HepG2 (cell line): ENCODE results near the gene ROS1. TPM values are rescaled to one million over a fixed set of nuclear protein-coding genes. Genes with fewer than 3 reads are reported as not detected.

Source experiments
- ATAC-seq: fragments of 200-7000 bp; cut with Tn5 transposase; 3 replicates; pipeline ENCODE4 v1.9.1; 2020; ENCODE audit warnings: mild to moderate bottlenecking, moderate library complexity
- BruUV-seq: library from RNA; stranded (reverse); fragments of 400-500 nt; replicated peaks from 2 replicates; lab custom pipeline; 2021; lab: Mats Ljungman, UMichigan
- CTCF ChIA-PET: fragments of 300-600 bp; formaldehyde crosslinking; extraction: SDS; loops from one replicate; lab custom pipeline; 2021; ENCODE audit warnings: low total read pairs, inconsistent platforms, low intra/inter-chr PET ratio; lab: Yijun Ruan, JAX
- POLR2A ChIA-PET: fragments of 350-600 bp; sonication (Branson Sonifier 250); formaldehyde crosslinking; loops from one replicate; lab custom pipeline; 2020; ENCODE audit warnings: antibody characterized with exemption, inconsistent platforms; lab: Yijun Ruan, JAX
- DNase-seq: peaks from one replicate; pipeline ENCODE4 v3.0.0-alpha.2; 2015; ENCODE audit warnings: low spot score
- FAIRE-seq: peaks from 3 replicates; lab custom pipeline; 2011; peaks lifted over from hg19 to GRCh38; lab: Jason Lieb, UNC
- H2AFZ ChIP-seq: one replicate; pipeline ENCODE4 v1.6.1; 2011; ENCODE audit warnings: low read length, inconsistent platforms
- H3K27ac ChIP-seq: fragments of 300-600 bp; 3 replicates; pipeline ENCODE4 v1.8.0; 2011; ENCODE audit warnings: mixed run types, mild to moderate bottlenecking, mixed read lengths, low read length, inconsistent platforms; ENCODE audit not compliant: insufficient read depth; ENCODE audit errors: extremely low read length
- H3K27me3 ChIP-seq, 2 experiments: fragments of 200-600 bp in 1 of 2; 2 replicates in 1 of 2; 3 replicates in 1 of 2; pipeline versions ENCODE4 v1.6.0 to v1.8.0; 2011; ENCODE audit warnings: low read length in 2 of 2, mild to moderate bottlenecking in 2 of 2, moderate library complexity in 2 of 2, inconsistent platforms in 1 of 2; ENCODE audit not compliant: insufficient read depth in 2 of 2, control insufficient read depth in 1 of 2
- H3K36me3 ChIP-seq, 2 experiments: fragments of 200-600 bp in 1 of 2; replicated peaks in 1 of 2; 2 replicates in 1 of 2; 3 replicates in 1 of 2; pipeline versions ENCODE4 v1.5.1 to v1.8.0; 2011; ENCODE audit warnings: low read length in 2 of 2, inconsistent platforms in 1 of 2; ENCODE audit not compliant: insufficient read depth in 2 of 2, control insufficient read depth in 1 of 2
- H3K4me1 ChIP-seq: 2 replicates; pipeline ENCODE4 v1.5.1; 2012; ENCODE audit warnings: low read length, inconsistent platforms; ENCODE audit not compliant: insufficient read depth
- H3K4me2 ChIP-seq: 2 replicates; pipeline ENCODE4 v1.6.0; 2011; ENCODE audit warnings: low read depth, low read length, inconsistent platforms
- H3K4me3 ChIP-seq, 3 experiments: fragments of 200-600 bp in 1 of 3; sonication (generic), shearing (Covaris generic) in 1 of 3; replicated peaks in 1 of 3; 2 replicates each; pipeline ENCODE4 v1.5.1; 2011 to 2016; ENCODE audit warnings: low read length in 3 of 3, inconsistent platforms in 2 of 3, low read depth in 2 of 3, mild to moderate bottlenecking in 2 of 3, control low read depth in 1 of 3, mixed read lengths in 1 of 3; ENCODE audit not compliant: insufficient read depth in 1 of 3
- H3K79me2 ChIP-seq: one replicate; pipeline ENCODE4 v1.6.1; 2011; ENCODE audit warnings: low read length, inconsistent platforms; ENCODE audit not compliant: insufficient read depth
- H3K9ac ChIP-seq: 2 replicates; pipeline ENCODE4 v1.6.0; 2011; ENCODE audit warnings: mild to moderate bottlenecking, low read depth, low read length, inconsistent platforms; ENCODE audit not compliant: insufficient read depth
- H3K9me3 ChIP-seq: 2 replicates; pipeline ENCODE4 v1.5.1; 2012; ENCODE audit warnings: mild to moderate bottlenecking, low read length
- H4K20me1 ChIP-seq: 2 replicates; pipeline ENCODE4 v1.6.0; 2011; ENCODE audit warnings: inconsistent platforms, mild to moderate bottlenecking, low read length, moderate library complexity; ENCODE audit not compliant: insufficient read depth
- AKAP8 ChIP-seq: sonication (generic); formaldehyde crosslinking; IDR thresholded peaks from 2 replicates; pipeline ENCODE4 v1.5.1; 2020; ENCODE audit warnings: mild to moderate bottlenecking, missing genetic modification reagents
- ARHGAP35 ChIP-seq: sonication (generic); formaldehyde crosslinking; IDR thresholded peaks from 2 replicates; pipeline ENCODE4 v1.9.0; 2022; ENCODE audit warnings: mild to moderate bottlenecking, inconsistent platforms, moderate library complexity, missing genetic modification reagents, borderline replicate concordance
- ARNT2 ChIP-seq: sonication (generic); formaldehyde crosslinking; IDR thresholded peaks from 2 replicates; pipeline ENCODE4 v1.8.0; 2022; ENCODE audit warnings: mild to moderate bottlenecking, low read depth, missing genetic modification reagents, moderate library complexity
- BRF2 ChIP-seq: sonication (generic); formaldehyde crosslinking; IDR thresholded peaks from 2 replicates; pipeline ENCODE4 v1.8.1; 2022; ENCODE audit warnings: mild to moderate bottlenecking, missing genetic modification reagents
- CCAR2 ChIP-seq: fragments of 200-400 bp; formaldehyde crosslinking; optimal IDR thresholded peaks from 2 replicates; pipeline ENCODE3; 2018; ENCODE audit warnings: low read depth, mild to moderate bottlenecking, low read length, moderate library complexity
- HDAC6 ChIP-seq: fragments of 200-600 bp; sonication (generic); IDR thresholded peaks from 2 replicates; pipeline ENCODE4 v1.7.0; 2017; ENCODE audit warnings: mild to moderate bottlenecking, antibody characterized with exemption, low read length, low read depth
- MAF1 ChIP-seq: sonication (generic); formaldehyde crosslinking; IDR thresholded peaks from 2 replicates; pipeline ENCODE4 v1.5.0; 2020; ENCODE audit warnings: missing genetic modification reagents, borderline replicate concordance
- RBM22 ChIP-seq: fragments of 200-400 bp; formaldehyde crosslinking; optimal IDR thresholded peaks from 2 replicates; pipeline ENCODE3; 2017; ENCODE audit warnings: mild to moderate bottlenecking, low read length, moderate library complexity
- SMC3 ChIP-seq: IDR thresholded peaks from 2 replicates; pipeline ENCODE4 v1.6.1; 2011; ENCODE audit warnings: low read length, improper control_type of control experiment
- ZNF510 ChIP-seq: sonication (generic); formaldehyde crosslinking; IDR thresholded peaks from 2 replicates; pipeline ENCODE4 v1.4.0; 2020; ENCODE audit warnings: low read depth, mild to moderate bottlenecking, missing genetic modification reagents
- WGBS: methylation state at CpG from one replicate; pipeline ENCODE4 v1.1.6; 2017; ENCODE audit warnings: low lambda C conversion rate; 5-methylcytosine and 5-hydroxymethylcytosine counted together
- in situ Hi-C: cut with HindIII; loops from 2 replicates; pipeline ENCODE4 v1.10.0; 2017; ENCODE audit warnings: low pct_unique_long_range_greater_than_20kb; ENCODE audit not compliant: extremely low pct_ligation_motif_present
- intact Hi-C: fragments of 100-400 bp; cut with micrococcal nuclease; formaldehyde crosslinking; loops from one replicate; pipeline ENCODE4 v1.10.0; 2022; ENCODE audit not compliant: unreplicated experiment
- polyA plus RNA-seq, 8 experiments: library from polyadenylated mRNA; depleted of rRNA in 3 of 8; stranded (reverse) in 7 of 8; unstranded in 1 of 8; fragments of >200 nt; fragmentation: Illumina TruSeq in 4 of 8; extraction: Trizol in 4 of 8; gene quantifications; 2 replicates each; pipeline versions ENCODE4 v1.2.1 to v1.2.3, GENCODE V29; 2011 to 2016; ENCODE audit warnings: low read depth in 4 of 8, missing spikeins in 1 of 8, mixed read lengths in 1 of 8; ENCODE audit not compliant: insufficient read depth in 1 of 8
- total RNA-seq, 5 experiments: library from RNA; depleted of rRNA; stranded (reverse); fragments of >200 nt; fragmentation: Illumina TruSeq; extraction: Trizol; gene quantifications; 2 replicates each; pipeline ENCODE4 v1.2.3, GENCODE V29; 2016; ENCODE audit warnings: low read depth in 1 of 5

ROS1 gene
- total and polyA plus RNA-seq, 2 of the 13 experiments (the other 11 are each of a cell fraction or from before 2014, with no cell fraction given) = not detected

GRCh38 chr6:117473401-117473800 is 47.7 kb upstream of the ROS1 start:
- no peak for DNase-seq
- BruUV-seq = no TSS peak
- FAIRE-seq = no peak
- TF ChIP-seq BRF2 (CRISPR knock-in tag) (no peak), MAF1 (CRISPR knock-in tag) (no peak), HDAC6 (no peak), ARHGAP35 (CRISPR knock-in tag) (no peak), RBM22 (no peak), AKAP8 (CRISPR knock-in tag) (no peak), ZNF510 (CRISPR knock-in tag) (no peak), ARNT2 (CRISPR knock-in tag) (no peak), SMC3 (no peak), CCAR2 (no peak)
- ChIA-PET CTCF (no interaction called here), POLR2A (no interaction called here)
- H3K36me3 ChIP-seq = no peaks in the 10 kb centered on the region
- no peak overlapping the region for H3K4me3 ChIP-seq
- no peaks in the 10 kb centered on the region for H3K79me2 ChIP-seq
- no peak overlapping the region for H3K4me2 ChIP-seq
- no peaks in the 10 kb centered on the region for H3K9me3 ChIP-seq
- no peak overlapping the region for H2AFZ ChIP-seq
- no peak overlapping the region for H3K9ac ChIP-seq
- intact Hi-C loops (no loop called here), in situ Hi-C loops (no loop called here)
- no peak for ATAC-seq
- 76% methylated on average over 1 of the region's 1 CpG for WGBS
- peaks cover 1 to 5% of the 10 kb centered on the region in 2 experiments; a peak in 2 of 5 replicates for H3K27me3 ChIP-seq
- H3K27ac ChIP-seq = no peak overlapping the region
- H3K4me1 ChIP-seq = peaks cover 14% of the 10 kb centered on the region
- H4K20me1 ChIP-seq = no peaks in the 10 kb centered on the region
